ENCODE data around the gene PNPLA7. TPM values are rescaled to one million over a fixed set of nuclear protein-coding genes. Genes with fewer than 3 reads are reported as not detected.

The PNPLA7 gene
- total and polyA plus RNA-seq, 2 of the 8 experiments (the other 6 are each of a cell fraction or from before 2014, with no cell fraction given) = 0.35 to 0.47 TPM

GRCh38 chr9:137516144-137516917 lies 33.9 kb downstream of the PNPLA7 start:
- H3K14ac ChIP-seq (ENCODE audit: insufficient read length) = no peak overlapping the region
- CTCF ChIA-PET (ENCODE audit: partially characterized antibody) = interaction anchor here (1.1 kb wide), 1 partner anchor 15 kb away, joined by 3 read pairs; no protein-coding TSS in a partner anchor

More at GRCh38 chr9:137516144-137516917, 33.9 kb downstream of the PNPLA7 start:
- no peaks in the 10 kb centered on the region for H3K79me2 ChIP-seq (ENCODE audit: control insufficient read depth in 1 of 2, insufficient read depth in 2 of 2, low read length in 2 of 2)
- H2BK120ac ChIP-seq (replicated peaks; ENCODE audit: low read depth, low read length) = no peak overlapping the region
- H2BK20ac ChIP-seq (ENCODE audit: low read length) = no peak overlapping the region
- no peak overlapping the region for H4K5ac ChIP-seq (ENCODE audit: insufficient read length, low read depth, low read length)
- H4K20me1 ChIP-seq (replicated peaks in 1 of 2; ENCODE audit: control insufficient read depth in 1 of 2, insufficient read depth in 2 of 2, low read length in 2 of 2) = peaks cover 0 to 1% of the 10 kb centered on the region in 2 experiments
- H3K23ac ChIP-seq (ENCODE audit: insufficient read length) = no peak overlapping the region
- H3K23me2 ChIP-seq (ENCODE audit: low read depth, low read length) = peaks cover 3% of the 10 kb centered on the region; the same call in 1 of the 2 replicates
- H3K27ac ChIP-seq (ENCODE audit: low read depth, low read length) = no peak overlapping the region
- H3K4ac ChIP-seq (replicated peaks; ENCODE audit: insufficient read length, low read depth, low read length) = no peak overlapping the region
- no peaks in the 10 kb centered on the region; a peak in 1 of 7 replicates for H3K4me1 ChIP-seq (replicated peaks in 1 of 4; ENCODE audit: control insufficient read depth in 3 of 4, insufficient read depth in 4 of 4, low read length in 3 of 4)
- FAIRE-seq (no peak), DNase-seq (ENCODE audit: low read depth in 1 of 2, low spot score in 2 of 2) (no peak)
- no peak overlapping the region for H2BK5ac ChIP-seq (ENCODE audit: low read depth, low read length)
- no peak overlapping the region for H3K9ac ChIP-seq (replicated peaks in 1 of 4; ENCODE audit: extremely low read depth in 1 of 4, low read depth in 3 of 4, low read length in 3 of 4)
- peaks cover 2 to 4% of the 10 kb centered on the region in 2 experiments; a peak in 1 of 4 replicates for H3K9me3 ChIP-seq (ENCODE audit: insufficient read depth in 2 of 2, low read depth in 1 of 2, low read length in 1 of 2)
- POLR2A ChIA-PET (ENCODE audit: partially characterized antibody) = no interaction called here
- H3K56ac ChIP-seq (replicated peaks; ENCODE audit: insufficient read length, low read depth, low read length) = no peak overlapping the region
- H3K27me3 ChIP-seq (replicated peaks in 1 of 4; ENCODE audit: control insufficient read depth in 3 of 4, extremely low read depth in 1 of 4, insufficient read depth in 3 of 4, low read length in 3 of 4) = no peaks in the 10 kb centered on the region
- no peak overlapping the region for H2BK15ac ChIP-seq (ENCODE audit: low read length)
- TF ChIP-seq YY1 (IDR thresholded peaks at IDR 0.05; ENCODE audit: low read depth, low read length) = no peak
- TF ChIP-seq POLR2A (IDR thresholded peaks at IDR 0.05; ENCODE audit: control extremely low read depth in 1 of 2, low read depth in 2 of 2, low read length in 2 of 2) = no peak
- peak; percentile 55; the same call in 1 of the 2 replicates for TF ChIP-seq TBP (IDR thresholded peaks at IDR 0.05; ENCODE audit: low read depth, low read length)
- no peak overlapping the region for H3K4me3 ChIP-seq (ENCODE audit: extremely low read depth in 1 of 4, insufficient read depth in 2 of 4, low read depth in 3 of 4, low read length in 4 of 4)
- H3K79me1 ChIP-seq (ENCODE audit: low read depth, low read length) = peaks cover 2% of the 10 kb centered on the region
- H2AFZ ChIP-seq (ENCODE audit: low read length) = no peak overlapping the region
- H3K4me2 ChIP-seq (ENCODE audit: insufficient read depth in 1 of 2, low read depth in 2 of 2, low read length in 2 of 2) = no peak overlapping the region
- no peak overlapping the region for H4K8ac ChIP-seq (ENCODE audit: extremely low read depth, insufficient read depth, low read length)
- no peaks in the 10 kb centered on the region for H3K36me3 ChIP-seq (ENCODE audit: control insufficient read depth in 2 of 4, insufficient read depth in 4 of 4, low read length in 3 of 4)
- H4K91ac ChIP-seq (replicated peaks; ENCODE audit: insufficient read length, low read length) = no peak overlapping the region
- H2AK5ac ChIP-seq (ENCODE audit: low read depth, low read length) = no peak overlapping the region
- no peak overlapping the region for H3K18ac ChIP-seq (ENCODE audit: extremely low read depth, low read length)
- 88% methylated on average over 10 of the region's 10 CpGs; no CpG with 5 or more reads in 1 of the 2 experiments for WGBS, 2 experiments (ENCODE audit: extremely low coverage in 1 of 2, insufficient coverage in 1 of 2, insufficient read length in 1 of 2, insufficient replicate concordance in 2 of 2, low coverage in 1 of 2, low lambda C conversion rate in 2 of 2, missing lambda C conversion rate in 1 of 2)
- no peak overlapping the region; the same call in 1 of the 2 replicates for H2BK12ac ChIP-seq (ENCODE audit: low read depth, low read length)

Measured in H1 (cell line).